DOHH2 (cell line): ENCODE results near the gene ART5.

Source experiments
- CTCF ChIP-seq: fragments of 200-600 bp; sonication (generic); IDR thresholded peaks from one replicate; pipeline ENCODE4 v1.5.1; 2014; ENCODE audit warnings: antibody characterized with exemption, mild to moderate bottlenecking, low read depth, low read length; ENCODE audit not compliant: poor library complexity, severe bottlenecking
- EZH2phosphoT487 ChIP-seq: fragments of 200-600 bp; sonication (generic); IDR thresholded peaks from 2 replicates; pipeline ENCODE4 v1.6.1; 2017; ENCODE audit warnings: borderline replicate concordance, mild to moderate bottlenecking, antibody characterized with exemption, low read length, moderate library complexity, mixed read lengths

DNA sequence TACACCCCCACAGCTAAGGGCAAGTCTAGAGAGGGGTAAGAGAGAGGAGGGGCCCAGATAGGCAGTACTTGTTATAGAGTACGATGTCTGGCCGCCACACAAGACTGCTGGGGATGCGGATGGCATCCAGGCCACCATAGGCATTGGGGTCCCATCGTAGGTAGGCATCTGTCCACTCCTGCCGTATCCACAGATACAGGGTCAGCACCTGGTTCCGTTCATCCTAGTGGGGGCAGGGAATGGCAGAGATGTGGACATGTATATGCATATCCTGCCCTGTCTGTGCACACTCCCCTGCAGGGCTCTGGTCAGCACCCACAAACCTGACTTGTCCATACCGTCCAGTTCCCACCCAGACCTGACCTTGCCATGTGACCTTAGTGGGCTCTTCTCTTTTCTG lies 27.3 kb upstream of the ART5 start:
- TF ChIP-seq EZH2phosphoT487 (no peak), CTCF (no peak)
